PC-9 (cell line): ENCODE data around the gene TXNDC2. TPM values are rescaled to one million over a fixed set of nuclear protein-coding genes. Genes with fewer than 3 reads are reported as not detected.

Source experiments
- BruUV-seq: library from RNA; stranded (reverse); fragments of 400-500 nt; replicated peaks from 2 replicates; lab custom pipeline; 2021; lab: Mats Ljungman, UMichigan
- CTCF ChIA-PET: fragments of 300-600 bp; sonication (Branson Sonifier 250); formaldehyde crosslinking; loops from one replicate; lab custom pipeline; 2022; ENCODE audit warnings: antibody characterized with exemption; lab: Charles Lee
- POLR2A ChIA-PET: fragments of 300-600 bp; sonication (Branson Sonifier 250); formaldehyde crosslinking; loops from one replicate; lab custom pipeline; 2022; ENCODE audit warnings: antibody characterized with exemption; ENCODE audit not compliant: unreplicated experiment; lab: Charles Lee
- DNase-seq, 2 experiments: peaks; one replicate each; pipeline versions ENCODE4 v3.0.0 to v3.0.0-alpha.2; 2015 to 2022; ENCODE audit warnings: mixed read lengths in 1 of 2
- H2AFZ ChIP-seq: fragments of 200-600 bp; sonication (generic); 2 replicates; pipeline ENCODE4 v1.8.1; 2017; ENCODE audit warnings: antibody characterized with exemption
- H3F3A ChIP-seq: fragments of 200-600 bp; sonication (generic); 2 replicates; pipeline ENCODE4 v1.8.1; 2017; ENCODE audit warnings: antibody characterized with exemption, mild to moderate bottlenecking, low read depth; ENCODE audit not compliant: insufficient read depth
- H3K27ac ChIP-seq: fragments of 200-600 bp; sonication (generic); 2 replicates; pipeline ENCODE4 v1.6.1; 2016; ENCODE audit warnings: mixed run types
- H3K27me3 ChIP-seq: fragments of 200-600 bp; sonication (generic); 2 replicates; pipeline ENCODE4 v1.6.1; 2016; ENCODE audit warnings: low read depth, mixed run types; ENCODE audit not compliant: insufficient read depth
- H3K36me3 ChIP-seq: fragments of 200-600 bp; sonication (generic); 2 replicates; pipeline ENCODE4 v1.6.1; 2016; ENCODE audit warnings: low read depth, mixed run types
- H3K4me1 ChIP-seq: fragments of 200-600 bp; sonication (generic); replicated peaks from 2 replicates; pipeline ENCODE4 v1.6.1; 2016; ENCODE audit warnings: mixed run types; ENCODE audit not compliant: insufficient read depth
- H3K4me2 ChIP-seq: fragments of 200-600 bp; sonication (generic); 2 replicates; pipeline ENCODE4 v1.6.1; 2017; ENCODE audit warnings: mixed run types
- H3K4me3 ChIP-seq: fragments of 200-600 bp; sonication (generic); 2 replicates; pipeline ENCODE4 v1.6.1; 2016; ENCODE audit warnings: mixed run types
- H3K79me2 ChIP-seq: fragments of 200-600 bp; sonication (generic); 2 replicates; pipeline ENCODE4 v1.6.1; 2017; ENCODE audit warnings: low read depth, mixed run types
- H3K9me2 ChIP-seq: fragments of 200-600 bp; sonication (generic); 2 replicates; pipeline ENCODE4 v1.8.1; 2017; ENCODE audit warnings: mild to moderate bottlenecking; ENCODE audit not compliant: insufficient read depth
- H3K9me3 ChIP-seq: fragments of 200-600 bp; sonication (generic); 2 replicates; pipeline ENCODE4 v1.8.1; 2016; ENCODE audit warnings: low read depth; ENCODE audit not compliant: insufficient read depth
- H4K20me1 ChIP-seq: fragments of 200-600 bp; sonication (generic); 2 replicates; pipeline ENCODE4 v1.8.1; 2017; ENCODE audit not compliant: insufficient read depth
- CTCF ChIP-seq: fragments of 200-600 bp; sonication (generic); conservative IDR thresholded peaks from 2 replicates; pipeline ENCODE4 v1.6.1; 2017; ENCODE audit warnings: mixed run types, antibody characterized with exemption, mild to moderate bottlenecking, moderate library complexity
- EZH2 ChIP-seq: fragments of 200-600 bp; sonication (generic); IDR thresholded peaks from 2 replicates; pipeline ENCODE4 v1.8.0; 2017; ENCODE audit warnings: antibody characterized with exemption, low read depth
- intact Hi-C: fragments of 100-400 bp; cut with micrococcal nuclease; formaldehyde crosslinking; loops from one replicate; pipeline ENCODE4 v1.10.0; 2022; ENCODE audit not compliant: unreplicated experiment
- total RNA-seq: library from RNA; stranded (reverse); gene quantifications from 2 replicates; pipeline ENCODE4 v1.2.3, GENCODE V29; 2021

The TXNDC2 gene
- total RNA-seq, 1 experiment from 2014 or later = 0.11 TPM

- no peaks in the 10 kb centered on the region for H3K27me3 ChIP-seq
- H3K9me3 ChIP-seq = peaks cover 10% of the 10 kb centered on the region
- H3K9me2 ChIP-seq = no peaks in the 10 kb centered on the region
- DNase-seq = no peak
- H3F3A ChIP-seq = peaks cover under 1% of the 10 kb centered on the region; the same call in 1 of the 2 replicates
- H3K4me3 ChIP-seq = no peak overlapping the region
- H3K36me3 ChIP-seq = peaks cover 15% of the 10 kb centered on the region
- H3K4me1 ChIP-seq = peaks cover 11% of the 10 kb centered on the region; the same call in 1 of the 2 replicates
- H2AFZ ChIP-seq = no peak overlapping the region
- CTCF ChIA-PET = interaction anchor here (0.7 kb wide), 1 partner anchor 90 kb away, joined by 4 read pairs; no protein-coding TSS in a partner anchor
- BruUV-seq = no TSS peak
- no peak overlapping the region for H3K27ac ChIP-seq
- intact Hi-C loops = no loop called here
- H4K20me1 ChIP-seq = no peaks in the 10 kb centered on the region
- H3K79me2 ChIP-seq = no peaks in the 10 kb centered on the region
- TF ChIP-seq EZH2 = no peak
- no peak for TF ChIP-seq CTCF
- no peak overlapping the region for H3K4me2 ChIP-seq
- POLR2A ChIA-PET = no interaction called here
These were observed 25.1 kb upstream of the TXNDC2 start for GRCh38 chr18:9860682-9861081.

DNA sequence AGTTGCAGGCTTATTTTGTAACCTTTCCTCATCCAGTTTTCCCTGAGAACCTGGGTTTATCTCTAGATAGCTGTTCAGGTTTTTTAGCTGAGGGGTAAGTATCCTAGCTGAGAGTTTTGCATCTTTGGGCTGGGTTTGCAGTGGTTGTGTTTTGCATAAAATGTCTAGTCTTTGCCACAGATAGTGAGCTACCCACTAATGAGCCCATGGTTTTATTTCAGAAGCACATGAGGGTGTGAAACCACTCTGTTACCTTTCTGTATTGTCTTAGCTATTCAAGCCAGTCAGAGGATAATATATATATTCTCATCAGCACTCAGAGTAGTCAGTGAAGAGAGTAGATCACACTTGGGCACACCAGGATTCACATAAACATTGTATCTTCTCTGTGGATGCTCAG is 24.6 kb upstream of the TXNDC2 start:
- no peak overlapping the region for H3K27ac ChIP-seq
- H3F3A ChIP-seq = peaks cover 5% of the 10 kb centered on the region; the same call in 1 of the 2 replicates
- H3K9me3 ChIP-seq = peaks cover 14% of the 10 kb centered on the region
- no peaks in the 10 kb centered on the region for H3K9me2 ChIP-seq
- TF ChIP-seq EZH2 (no peak), CTCF (no peak)
- no peak for DNase-seq
- no peak overlapping the region for H2AFZ ChIP-seq
- peaks cover 8% of the 10 kb centered on the region; the same call in 1 of the 2 replicates for H3K4me1 ChIP-seq
- H3K4me3 ChIP-seq = no peak overlapping the region
- H3K27me3 ChIP-seq = no peaks in the 10 kb centered on the region
- H3K36me3 ChIP-seq = peaks cover 15% of the 10 kb centered on the region
- no peaks in the 10 kb centered on the region for H4K20me1 ChIP-seq
- POLR2A ChIA-PET = no interaction called here
- no peaks in the 10 kb centered on the region for H3K79me2 ChIP-seq
- CTCF ChIA-PET = interaction anchor here (0.7 kb wide), 1 partner anchor 89 kb away, joined by 4 read pairs; no protein-coding TSS in a partner anchor
- no peak overlapping the region for H3K4me2 ChIP-seq
- intact Hi-C loops = no loop called here
- BruUV-seq = no TSS peak

DNA sequence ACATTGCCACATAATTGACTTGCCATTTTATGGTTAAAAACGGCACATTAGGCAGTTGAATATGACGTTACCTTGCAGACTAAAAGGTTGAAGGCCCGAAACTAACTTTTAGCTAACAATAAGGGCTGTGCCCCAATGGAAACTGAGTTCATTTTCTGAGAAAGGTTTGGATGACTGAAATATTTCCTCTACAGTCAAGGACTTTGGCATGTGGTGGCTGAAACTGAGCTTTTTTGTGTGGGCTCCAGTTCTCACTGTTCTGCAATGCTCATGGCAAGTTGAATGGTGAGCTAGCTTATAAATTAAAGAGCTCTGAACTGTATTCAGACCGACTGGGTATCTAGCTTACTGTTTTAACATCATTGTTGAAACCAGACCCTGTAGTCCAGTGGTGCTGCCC is 23.8 kb upstream of the TXNDC2 start:
- ChIA-PET CTCF (no interaction called here), POLR2A (no interaction called here)
- Histone ChIP-seq H3K36me3 (peaks cover 15% of the 10 kb centered on the region), H3F3A (peaks cover 13% of the 10 kb centered on the region), H4K20me1 (no peaks in the 10 kb centered on the region), H3K4me1 (peaks cover 6% of the 10 kb centered on the region), H3K27ac (no peak overlapping the region), H3K4me3 (no peak overlapping the region), H3K9me2 (no peaks in the 10 kb centered on the region), H3K27me3 (no peaks in the 10 kb centered on the region), H3K79me2 (no peaks in the 10 kb centered on the region), H2AFZ (no peak overlapping the region), H3K9me3 (peaks cover 16% of the 10 kb centered on the region), H3K4me2 (no peak overlapping the region)
- TF ChIP-seq EZH2 (no peak), CTCF (no peak)
- intact Hi-C loops = no loop called here
- BruUV-seq = no TSS peak
- no peak for DNase-seq
